Stimulated activated naive B cell treated with anti-CD40 and anti-IgM and Interleukin-4, amounts not matched to agents 10 μg/mL and 1 μg/mL and 100 μg/mL, for 72 hours (primary cell): Measurements from ENCODE around the gene RSRC1.

Source experiments
- ATAC-seq, 2 donors: fragments of 150-1000 bp; cut with Tn5 transposase; replicated peaks; 2 replicates each; pipeline ENCODE4 v1.10.0; 2021; ENCODE audit warnings: moderate library complexity in 1 of 2
- DNase-seq: peaks from one replicate; pipeline ENCODE4 v3.0.0; 2021
- H3K27ac Mint-ChIP-seq: one replicate; pipeline ENCODE4 v1.8.0; 2022; ENCODE audit warnings: mild to moderate bottlenecking, mixed read lengths
- H3K27me3 Mint-ChIP-seq, 2 donors: one replicate each; pipeline ENCODE4 v1.8.0; 2022; ENCODE audit warnings: mixed read lengths in 2 of 2
- H3K36me3 Mint-ChIP-seq, 2 donors: one replicate each; pipeline ENCODE4 v1.8.0; 2022; ENCODE audit warnings: mixed read lengths in 2 of 2, mild to moderate bottlenecking in 1 of 2
- H3K4me1 Mint-ChIP-seq, 2 donors: one replicate each; pipeline ENCODE4 v1.8.0; 2022; ENCODE audit warnings: mixed read lengths in 2 of 2, mild to moderate bottlenecking in 1 of 2
- H3K4me3 Mint-ChIP-seq, 2 donors: one replicate each; pipeline ENCODE4 v1.8.0; 2022; ENCODE audit warnings: mild to moderate bottlenecking in 2 of 2, mixed read lengths in 2 of 2, moderate library complexity in 1 of 2
- H3K9me3 Mint-ChIP-seq, 2 donors: one replicate each; pipeline ENCODE4 v1.8.0; 2022; ENCODE audit warnings: mixed read lengths in 2 of 2, mild to moderate bottlenecking in 1 of 2

Gene RSRC1

GRCh38 chr3:158249183-158249582 is 139.3 kb downstream of the RSRC1 start:
- Mint-ChIP-seq H3K9me3 (peaks cover 22 to 36% of the 10 kb centered on the region in 2 donors), H3K27ac (no peak overlapping the region), H3K4me1 (peaks cover 8 to 28% of the 10 kb centered on the region in 2 donors), H3K36me3 (peaks cover 55 to 74% of the 10 kb centered on the region in 2 donors), H3K4me3 (no peak overlapping the region), H3K27me3 (no peaks in the 10 kb centered on the region)
- DNase-seq (no peak), ATAC-seq (no peak)

- ATAC-seq (no peak), DNase-seq (no peak)
- Mint-ChIP-seq H3K36me3 (peaks cover 67 to 76% of the 10 kb centered on the region in 2 donors), H3K4me3 (no peak overlapping the region), H3K27me3 (no peaks in the 10 kb centered on the region), H3K4me1 (peaks cover 6 to 17% of the 10 kb centered on the region in 2 donors), H3K27ac (no peak overlapping the region), H3K9me3 (peaks cover 35 to 42% of the 10 kb centered on the region in 2 donors)
These were observed 148.7 kb downstream of the RSRC1 start for GRCh38 chr3:158258619-158259018.

- DNase-seq: no peak
- peaks cover 59 to 75% of the 10 kb centered on the region in 2 donors for H3K36me3 Mint-ChIP-seq
- no peak overlapping the region for H3K4me3 Mint-ChIP-seq
- peaks cover 38 to 43% of the 10 kb centered on the region in 2 donors for H3K9me3 Mint-ChIP-seq
- peak overlapping the region; percentile 39 for H3K27ac Mint-ChIP-seq
- ATAC-seq: no peak
- peaks cover 6 to 17% of the 10 kb centered on the region in 2 donors for H3K4me1 Mint-ChIP-seq
- no peaks in the 10 kb centered on the region for H3K27me3 Mint-ChIP-seq
These were observed 150.5 kb downstream of the RSRC1 start for GRCh38 chr3:158260392-158260791.

- Mint-ChIP-seq H3K27ac (no peak overlapping the region), H3K27me3 (no peaks in the 10 kb centered on the region), H3K9me3 (peaks cover 31 to 37% of the 10 kb centered on the region in 2 donors), H3K36me3 (peaks cover 49 to 65% of the 10 kb centered on the region in 2 donors), H3K4me3 (no peak overlapping the region), H3K4me1 (peaks cover 5 to 7% of the 10 kb centered on the region in 2 donors)
- ATAC-seq (no peak), DNase-seq (no peak)
These were observed 151.6 kb downstream of the RSRC1 start for GRCh38 chr3:158261371-158261991.

GRCh38 chr3:158264894-158265293 is 155.0 kb downstream of the RSRC1 start:
- DNase-seq: no peak
- H3K27ac Mint-ChIP-seq: no peak overlapping the region
- H3K27me3 Mint-ChIP-seq: no peaks in the 10 kb centered on the region
- H3K9me3 Mint-ChIP-seq: peaks cover 25% of the 10 kb centered on the region in 2 donors
- ATAC-seq: no peak
- peaks cover 0 to 3% of the 10 kb centered on the region in 2 donors for H3K4me1 Mint-ChIP-seq
- no peak overlapping the region for H3K4me3 Mint-ChIP-seq
- peaks cover 41 to 50% of the 10 kb centered on the region in 2 donors for H3K36me3 Mint-ChIP-seq

- H3K4me1 Mint-ChIP-seq: no peaks in the 10 kb centered on the region
- ATAC-seq: no peak
- peaks cover 18 to 23% of the 10 kb centered on the region in 2 donors for H3K9me3 Mint-ChIP-seq
- no peak overlapping the region for H3K27ac Mint-ChIP-seq
- DNase-seq: no peak
- H3K4me3 Mint-ChIP-seq: no peak overlapping the region
- H3K36me3 Mint-ChIP-seq: peaks cover 31 to 34% of the 10 kb centered on the region in 2 donors
- H3K27me3 Mint-ChIP-seq: no peaks in the 10 kb centered on the region
These were observed 157.1 kb downstream of the RSRC1 start for GRCh38 chr3:158267015-158267414.

GRCh38 chr3:158269942-158270341 is 160.1 kb downstream of the RSRC1 start:
- H3K36me3 Mint-ChIP-seq: peaks cover 30 to 32% of the 10 kb centered on the region in 2 donors
- no peak overlapping the region for H3K4me3 Mint-ChIP-seq
- H3K4me1 Mint-ChIP-seq: no peaks in the 10 kb centered on the region
- DNase-seq: no peak
- ATAC-seq: no peak
- H3K9me3 Mint-ChIP-seq: peaks cover 14 to 18% of the 10 kb centered on the region in 2 donors
- no peaks in the 10 kb centered on the region for H3K27me3 Mint-ChIP-seq
- no peak overlapping the region for H3K27ac Mint-ChIP-seq

- Mint-ChIP-seq H3K27me3 (no peaks in the 10 kb centered on the region), H3K9me3 (peaks cover 9% of the 10 kb centered on the region in 2 donors), H3K36me3 (peaks cover 26 to 29% of the 10 kb centered on the region in 2 donors), H3K4me3 (no peak overlapping the region), H3K4me1 (no peaks in the 10 kb centered on the region), H3K27ac (no peak overlapping the region)
- ATAC-seq (no peak), DNase-seq (no peak)
These were observed 162.2 kb downstream of the RSRC1 start for GRCh38 chr3:158272081-158272480.

- no peaks in the 10 kb centered on the region for H3K27me3 Mint-ChIP-seq
- no peaks in the 10 kb centered on the region for H3K9me3 Mint-ChIP-seq
- DNase-seq (no peak), ATAC-seq (no peak)
- no peak overlapping the region for H3K4me3 Mint-ChIP-seq
- no peaks in the 10 kb centered on the region for H3K4me1 Mint-ChIP-seq
- H3K36me3 Mint-ChIP-seq: peaks cover 18 to 26% of the 10 kb centered on the region in 2 donors
- no peak overlapping the region for H3K27ac Mint-ChIP-seq
These were observed 163.8 kb downstream of the RSRC1 start for GRCh38 chr3:158273656-158274055.

GRCh38 chr3:158278187-158278586 is 168.3 kb downstream of the RSRC1 start:
- Mint-ChIP-seq H3K4me1 (no peaks in the 10 kb centered on the region), H3K27ac (no peak overlapping the region), H3K36me3 (peaks cover 14 to 35% of the 10 kb centered on the region in 2 donors), H3K27me3 (no peaks in the 10 kb centered on the region), H3K4me3 (no peak overlapping the region), H3K9me3 (no peaks in the 10 kb centered on the region)
- DNase-seq (no peak), ATAC-seq (no peak)

GRCh38 chr3:158279609-158280008 is 169.7 kb downstream of the RSRC1 start:
- H3K27me3 Mint-ChIP-seq: no peaks in the 10 kb centered on the region
- peak; percentile 55 to 63 for ATAC-seq
- H3K4me3 Mint-ChIP-seq: no peak overlapping the region
- H3K9me3 Mint-ChIP-seq: no peaks in the 10 kb centered on the region
- H3K27ac Mint-ChIP-seq: no peak overlapping the region
- no peaks in the 10 kb centered on the region for H3K4me1 Mint-ChIP-seq
- peaks cover 8 to 31% of the 10 kb centered on the region in 2 donors for H3K36me3 Mint-ChIP-seq
- no peak for DNase-seq

- no peaks in the 10 kb centered on the region for H3K27me3 Mint-ChIP-seq
- ATAC-seq (no peak), DNase-seq (no peak)
- no peak overlapping the region for H3K4me3 Mint-ChIP-seq
- H3K9me3 Mint-ChIP-seq: no peaks in the 10 kb centered on the region
- H3K27ac Mint-ChIP-seq: no peak overlapping the region
- peaks cover 0 to 3% of the 10 kb centered on the region in 2 donors for H3K36me3 Mint-ChIP-seq
- H3K4me1 Mint-ChIP-seq: no peaks in the 10 kb centered on the region
These were observed 185.9 kb downstream of the RSRC1 start for GRCh38 chr3:158295771-158296170.

- H3K4me3 Mint-ChIP-seq: no peak overlapping the region
- DNase-seq: no peak
- H3K27ac Mint-ChIP-seq: no peak overlapping the region
- H3K4me1 Mint-ChIP-seq: no peaks in the 10 kb centered on the region
- H3K27me3 Mint-ChIP-seq: no peaks in the 10 kb centered on the region
- no peak for ATAC-seq
- no peaks in the 10 kb centered on the region for H3K9me3 Mint-ChIP-seq
- H3K36me3 Mint-ChIP-seq: peaks cover 8 to 14% of the 10 kb centered on the region in 2 donors
These were observed 188.1 kb downstream of the RSRC1 start for GRCh38 chr3:158297940-158298339.

GRCh38 chr3:158308236-158308928 is 198.5 kb downstream of the RSRC1 start:
- Mint-ChIP-seq H3K27me3 (no peaks in the 10 kb centered on the region), H3K36me3 (peaks cover 0 to 2% of the 10 kb centered on the region in 2 donors), H3K9me3 (no peaks in the 10 kb centered on the region), H3K27ac (no peak overlapping the region), H3K4me1 (no peaks in the 10 kb centered on the region), H3K4me3 (no peak overlapping the region)
- ATAC-seq (no peak), DNase-seq (no peak)

GRCh38 chr3:158312560-158313141 is 202.8 kb downstream of the RSRC1 start:
- peaks cover 3 to 7% of the 10 kb centered on the region in 2 donors for H3K36me3 Mint-ChIP-seq
- peak overlapping the region; percentile 37 for H3K27ac Mint-ChIP-seq
- no peaks in the 10 kb centered on the region for H3K9me3 Mint-ChIP-seq
- H3K27me3 Mint-ChIP-seq: no peaks in the 10 kb centered on the region
- DNase-seq (no peak), ATAC-seq (no peak)
- H3K4me3 Mint-ChIP-seq: no peak overlapping the region
- no peaks in the 10 kb centered on the region for H3K4me1 Mint-ChIP-seq
